ENCODE data around the gene PRCC. TPM values are rescaled to one million over a fixed set of nuclear protein-coding genes. Genes with fewer than 3 reads are reported as not detected.

PRCC gene
- total RNA-seq, 4 donors from 2014 or later = 34.8 to 57.9 (median 43.6) TPM

GRCh38 chr1:156750191-156750672 is 17.1 kb upstream of the PRCC start:
- peak in 1 of 2 donors; percentile 23 for TF ChIP-seq POLR2A (IDR thresholded peaks at IDR 0.05)
- no peak for TF ChIP-seq CTCF (IDR thresholded peaks at IDR 0.05)
- H3K36me3 ChIP-seq = no peaks in the 10 kb centered on the region
- intact Hi-C loops (cut with DNase I) = no loop called here
- peak overlapping the region; percentile 27 to 99 (median 51) for H3K4me3 ChIP-seq (replicated peaks in 1 of 3)
- DNase-seq = peak; percentile 58 to 65
- H3K27me3 ChIP-seq = no peaks in the 10 kb centered on the region
- 0 to 6% methylated on average over 3 to 5 of the region's 5 CpGs for WGBS, 2 donors
- peak overlapping the region; percentile 93 to 100 (median 99) for H3K27ac ChIP-seq
- H3K4me1 ChIP-seq = peaks cover 50 to 54% of the 10 kb centered on the region in 2 donors
- H3K9me3 ChIP-seq = no peaks in the 10 kb centered on the region

GRCh38 chr1:156750711-156751450 is 16.5 kb upstream of the PRCC start:
- peak overlapping the region; percentile 27 to 99 (median 51) for H3K4me3 ChIP-seq (replicated peaks in 1 of 3)
- intact Hi-C loops (cut with DNase I) = no loop called here
- no peaks in the 10 kb centered on the region for H3K9me3 ChIP-seq
- peak overlapping the region; percentile 93 to 100 (median 99) for H3K27ac ChIP-seq
- H3K36me3 ChIP-seq = no peaks in the 10 kb centered on the region
- H3K4me1 ChIP-seq = peaks cover 45 to 48% of the 10 kb centered on the region in 2 donors
- peak; percentile 56 to 61 for DNase-seq
- TF ChIP-seq POLR2A (IDR thresholded peaks at IDR 0.05) (no peak), CTCF (IDR thresholded peaks at IDR 0.05) (peak in 3 of 6 experiments; percentile 5 to 20 (median 14))
- H3K27me3 ChIP-seq = no peaks in the 10 kb centered on the region
- WGBS, 2 donors = 0% methylated on average over 24 to 27 of the region's 64 CpGs

- DNase-seq = no peak
- H3K4me1 ChIP-seq = peaks cover 40 to 43% of the 10 kb centered on the region in 2 donors
- peak in 1 of 2 donors; percentile 74 for TF ChIP-seq POLR2A (IDR thresholded peaks at IDR 0.05)
- TF ChIP-seq CTCF (IDR thresholded peaks at IDR 0.05) = no peak
- peak within 1 kb of the TSS; percentile 93 to 100 (median 99) for H3K27ac ChIP-seq
- no peaks in the 10 kb centered on the region for H3K36me3 ChIP-seq
- H3K9me3 ChIP-seq = no peaks in the 10 kb centered on the region
- no peaks in the 10 kb centered on the region for H3K27me3 ChIP-seq
- intact Hi-C loops (cut with DNase I) = no loop called here
- H3K4me3 ChIP-seq (replicated peaks in 1 of 3) = peak within 1 kb of the TSS; percentile 60 to 99 (median 98)
- 0 to 1% methylated on average over 8 to 20 of the region's 48 CpGs for WGBS, 2 donors
These were observed 15.9 kb upstream of the PRCC start, which contains the start of gene HDGF for GRCh38 chr1:156751451-156751756. Gene HDGF (minus strand): TSS chr1:156751675. CDS start chr1:156751429, 246 bp downstream.

- peaks cover 36 to 41% of the 10 kb centered on the region in 2 donors for H3K4me1 ChIP-seq
- H3K4me3 ChIP-seq (replicated peaks in 1 of 3) = peak overlapping the region; percentile 60 to 99 (median 98)
- intact Hi-C loops (cut with DNase I) = no loop called here
- H3K9me3 ChIP-seq = no peaks in the 10 kb centered on the region
- no peaks in the 10 kb centered on the region for H3K27me3 ChIP-seq
- peak; percentile 98 for DNase-seq
- WGBS, 2 donors = 0% methylated on average over 23 to 48 of the region's 68 CpGs
- peak overlapping the region; percentile 90 to 100 (median 93) for H3K27ac ChIP-seq
- TF ChIP-seq CTCF (IDR thresholded peaks at IDR 0.05) (peak in 1 of 6 experiments; percentile 15), POLR2A (IDR thresholded peaks at IDR 0.05) (peak in 1 of 2 donors; percentile 73)
- H3K36me3 ChIP-seq = no peaks in the 10 kb centered on the region
These were observed 15.4 kb upstream of the PRCC start for GRCh38 chr1:156751757-156752481.

Measured in thyroid gland (tissue), 4 donors.